Activated CD4-positive, alpha-beta T cell treated with anti-CD3 and anti-CD28 coated beads for 36 hours (primary cell): ENCODE measurements around the gene CENPC. TPM values are rescaled to one million over a fixed set of nuclear protein-coding genes. Genes with fewer than 3 reads are reported as not detected.
A peak's percentile ranks its signal among the peaks of the same experiment; 100 is the strongest.

ENCODE experiments used
- ATAC-seq: fragments of 200-7000 bp; cut with Tn5 transposase; one replicate; pipeline ENCODE4 v1.10.0; 2021; ENCODE audit warnings: mild to moderate bottlenecking, moderate library complexity
- CTCF ChIA-PET: fragments of 350-600 bp; sonication (Branson Sonifier 250); formaldehyde crosslinking; loops from one replicate; lab custom pipeline; 2021; ENCODE audit warnings: antibody characterized with exemption; lab: Charles Lee
- POLR2A ChIA-PET: fragments of 350-600 bp; sonication (Branson Sonifier 250); formaldehyde crosslinking; loops from one replicate; lab custom pipeline; 2021; ENCODE audit warnings: antibody characterized with exemption, inconsistent platforms; lab: Charles Lee
- DNase-seq: peaks from one replicate; pipeline ENCODE4 v3.0.0-alpha.2; 2020
- H3K27ac Mint-ChIP-seq: one replicate; pipeline ENCODE4 v1.8.0; 2021; ENCODE audit warnings: mixed read lengths
- H3K27me3 Mint-ChIP-seq: one replicate; pipeline ENCODE4 v1.8.0; 2021; ENCODE audit warnings: mixed read lengths
- H3K36me3 Mint-ChIP-seq: one replicate; pipeline ENCODE4 v1.8.0; 2021; ENCODE audit warnings: low read depth, mixed read lengths
- H3K4me1 Mint-ChIP-seq: one replicate; pipeline ENCODE4 v1.8.0; 2021; ENCODE audit warnings: mixed read lengths
- H3K4me3 Mint-ChIP-seq: one replicate; pipeline ENCODE4 v1.8.0; 2021; ENCODE audit warnings: mild to moderate bottlenecking, moderate library complexity, mixed read lengths
- H3K9me3 Mint-ChIP-seq: one replicate; pipeline ENCODE4 v1.8.0; 2021; ENCODE audit warnings: low read depth, mixed read lengths
- intact Hi-C, 2 experiments: fragments of 100-400 bp; cut with DNase I in 1 of 2; cut with micrococcal nuclease in 1 of 2; formaldehyde crosslinking; loops; one replicate each; pipeline versions ENCODE4 v1.14.2 to v1.15.1; 2022 to 2024; cut with DNase I, micrococcal nuclease
- total RNA-seq, 2 experiments: library from RNA; stranded (reverse); gene quantifications; one replicate each; pipeline ENCODE4 v1.2.3, GENCODE V29; 2021

The CENPC gene
- total RNA-seq, 2 experiments from 2014 or later, result 30.3 to 33.1 TPM

- peaks cover 63% of the 10 kb centered on the region for H3K4me1 Mint-ChIP-seq
- peaks cover 57% of the 10 kb centered on the region for H3K36me3 Mint-ChIP-seq
- peak; percentile 88 for ATAC-seq
- peak overlapping the region; percentile 25 for H3K4me3 Mint-ChIP-seq
- H3K27ac Mint-ChIP-seq, result peak overlapping the region; percentile 92
- peak; percentile 29 for DNase-seq
- ChIA-PET CTCF (no interaction called here), POLR2A (no interaction called here)
- H3K27me3 Mint-ChIP-seq, result no peaks in the 10 kb centered on the region
- intact Hi-C loops, result loop anchor here (1.0 to 5.0 kb wide), 2 partner anchors 22 to 59 kb away; partner anchors contain the start of gene CENPC (in 1 of the 2)
- no peaks in the 10 kb centered on the region for H3K9me3 Mint-ChIP-seq
Measured at GRCh38 chr4:67522851-67523671, 22.2 kb downstream of the CENPC start.

- Mint-ChIP-seq H3K27ac (peak overlapping the region; percentile 92), H3K9me3 (no peaks in the 10 kb centered on the region), H3K4me3 (no peak overlapping the region), H3K27me3 (no peaks in the 10 kb centered on the region), H3K36me3 (peaks cover 57% of the 10 kb centered on the region), H3K4me1 (peaks cover 58% of the 10 kb centered on the region)
- ChIA-PET CTCF (no interaction called here), POLR2A (no interaction called here)
- DNase-seq (no peak), ATAC-seq (no peak)
- intact Hi-C loops, result loop anchor here in 1 of 2 experiments (5.0 kb wide), 1 partner anchor 60 kb away; no protein-coding TSS in a partner anchor
Measured at GRCh38 chr4:67522230-67522629, 23.1 kb downstream of the CENPC start.

- intact Hi-C loops, result loop anchor here in 1 of 2 experiments (5.0 kb wide), 1 partner anchor 61 kb away; no protein-coding TSS in a partner anchor
- DNase-seq (no peak), ATAC-seq (peak; percentile 54)
- Mint-ChIP-seq H3K27ac (peak overlapping the region; percentile 31), H3K9me3 (no peaks in the 10 kb centered on the region), H3K36me3 (peaks cover 54% of the 10 kb centered on the region), H3K4me1 (peaks cover 53% of the 10 kb centered on the region), H3K27me3 (no peaks in the 10 kb centered on the region), H3K4me3 (no peak overlapping the region)
- ChIA-PET POLR2A (no interaction called here), CTCF (no interaction called here)
Measured at GRCh38 chr4:67521506-67521905, 23.8 kb downstream of the CENPC start.

GRCh38 chr4:67520141-67520540 lies 25.2 kb downstream of the CENPC start:
- H3K9me3 Mint-ChIP-seq, result no peaks in the 10 kb centered on the region
- H3K4me3 Mint-ChIP-seq, result no peak overlapping the region
- no peak overlapping the region for H3K27ac Mint-ChIP-seq
- H3K27me3 Mint-ChIP-seq, result no peaks in the 10 kb centered on the region
- peaks cover 45% of the 10 kb centered on the region for H3K4me1 Mint-ChIP-seq
- CTCF ChIA-PET, result interaction anchor here (1.1 to 1.2 kb wide), 2 partner anchors 20 to 181 kb away, joined by 4 to 5 read pairs; partner anchors contain the start of gene UBA6
- DNase-seq (no peak), ATAC-seq (no peak)
- H3K36me3 Mint-ChIP-seq, result peaks cover 51% of the 10 kb centered on the region
- intact Hi-C loops, result loop anchor here in 1 of 2 experiments (5.0 kb wide), 1 partner anchor 62 kb away; no protein-coding TSS in a partner anchor
- POLR2A ChIA-PET, result no interaction called here

- intact Hi-C loops, result no loop called here
- no peak for DNase-seq
- H3K4me3 Mint-ChIP-seq, result no peak overlapping the region
- ATAC-seq, result no peak
- ChIA-PET CTCF (no interaction called here), POLR2A (no interaction called here)
- no peak overlapping the region for H3K27ac Mint-ChIP-seq
- H3K36me3 Mint-ChIP-seq, result peaks cover 60% of the 10 kb centered on the region
- H3K27me3 Mint-ChIP-seq, result no peaks in the 10 kb centered on the region
- H3K9me3 Mint-ChIP-seq, result no peaks in the 10 kb centered on the region
- peaks cover 24% of the 10 kb centered on the region for H3K4me1 Mint-ChIP-seq
Measured at GRCh38 chr4:67512501-67512900, 32.8 kb downstream of the CENPC start.

- Mint-ChIP-seq H3K9me3 (no peaks in the 10 kb centered on the region), H3K27ac (no peak overlapping the region), H3K27me3 (no peaks in the 10 kb centered on the region), H3K4me1 (peaks cover 11% of the 10 kb centered on the region), H3K36me3 (peaks cover 52% of the 10 kb centered on the region), H3K4me3 (no peak overlapping the region)
- DNase-seq (no peak), ATAC-seq (no peak)
- ChIA-PET CTCF (no interaction called here), POLR2A (no interaction called here)
- intact Hi-C loops, result no loop called here
Measured at GRCh38 chr4:67500373-67500772, 44.9 kb downstream of the CENPC start.

- Mint-ChIP-seq H3K27me3 (no peaks in the 10 kb centered on the region), H3K4me3 (no peak overlapping the region), H3K27ac (peak overlapping the region; percentile 59), H3K4me1 (peaks cover 12% of the 10 kb centered on the region), H3K36me3 (peaks cover 51% of the 10 kb centered on the region), H3K9me3 (no peaks in the 10 kb centered on the region)
- ChIA-PET CTCF (no interaction called here), POLR2A (interaction anchor here (0.7 kb wide), 1 partner anchor 46 kb away, joined by 3 read pairs; the partner anchor contains the start of gene CENPC)
- DNase-seq (no peak), ATAC-seq (no peak)
- intact Hi-C loops, result no loop called here
Measured at GRCh38 chr4:67499799-67500198, 45.5 kb downstream of the CENPC start.

GRCh38 chr4:67483868-67484602 lies 61.3 kb downstream of the CENPC start:
- Mint-ChIP-seq H3K36me3 (peaks cover 64% of the 10 kb centered on the region), H3K4me1 (peaks cover 3% of the 10 kb centered on the region), H3K27me3 (no peaks in the 10 kb centered on the region), H3K9me3 (peaks cover 20% of the 10 kb centered on the region), H3K4me3 (no peak overlapping the region), H3K27ac (no peak overlapping the region)
- ChIA-PET POLR2A (no interaction called here), CTCF (interaction anchor here (0.6 kb wide), 1 partner anchor 13 kb away, joined by 3 read pairs; no protein-coding TSS in a partner anchor)
- DNase-seq (no peak), ATAC-seq (peak; percentile 69)
- intact Hi-C loops, result no loop called here

- Mint-ChIP-seq H3K27me3 (no peaks in the 10 kb centered on the region), H3K36me3 (peaks cover 87% of the 10 kb centered on the region), H3K27ac (no peak overlapping the region), H3K4me3 (no peak overlapping the region), H3K4me1 (peaks cover 6% of the 10 kb centered on the region), H3K9me3 (peaks cover 30% of the 10 kb centered on the region)
- DNase-seq, result no peak
- CTCF ChIA-PET, result interaction anchor here (0.6 kb wide), 1 partner anchor 86 kb away, joined by 3 read pairs; no protein-coding TSS in a partner anchor
- intact Hi-C loops, result no loop called here
- POLR2A ChIA-PET, result no interaction called here
- ATAC-seq, result no peak
Measured at GRCh38 chr4:67480810-67481209, 64.5 kb downstream of the CENPC start.

- intact Hi-C loops, result no loop called here
- Mint-ChIP-seq H3K27ac (no peak overlapping the region), H3K4me1 (peaks cover 8% of the 10 kb centered on the region), H3K4me3 (no peak overlapping the region), H3K9me3 (peaks cover 17% of the 10 kb centered on the region), H3K36me3 (peaks cover 83% of the 10 kb centered on the region), H3K27me3 (no peaks in the 10 kb centered on the region)
- CTCF ChIA-PET, result no interaction called here
- ATAC-seq (peak; percentile 63), DNase-seq (no peak)
- POLR2A ChIA-PET, result no interaction called here
Measured at GRCh38 chr4:67475155-67475554, 70.1 kb downstream of the CENPC start.

GRCh38 chr4:67470871-67471270 lies 74.4 kb downstream of the CENPC start:
- H3K27ac Mint-ChIP-seq, result no peak overlapping the region
- H3K9me3 Mint-ChIP-seq, result no peaks in the 10 kb centered on the region
- H3K4me1 Mint-ChIP-seq, result peaks cover 5% of the 10 kb centered on the region
- ChIA-PET POLR2A (no interaction called here), CTCF (interaction anchor here (0.6 kb wide), 1 partner anchor 440 kb away, joined by 4 read pairs; no protein-coding TSS in a partner anchor)
- H3K36me3 Mint-ChIP-seq, result peaks cover 54% of the 10 kb centered on the region
- H3K27me3 Mint-ChIP-seq, result no peaks in the 10 kb centered on the region
- no peak overlapping the region for H3K4me3 Mint-ChIP-seq
- intact Hi-C loops, result no loop called here
- DNase-seq, result no peak
- ATAC-seq, result no peak
